Gastrocnemius medialis (tissue), 4 donors: ENCODE results near the gene PACSIN2.

Source experiments
- POLR2A ChIP-seq, 2 donors: fragments of 450-650 bp; IDR thresholded peaks; one replicate each; pipeline ENCODE4 v1.6.1; 2017; ENCODE audit warnings: antibody characterized with exemption in 2 of 2, mild to moderate bottlenecking in 2 of 2, moderate library complexity in 2 of 2
- TF ChIP-seq, protein P1 (sequence below), 5 experiments: fragments of 450-650 bp in 3 of 5; fragments of 200-600 bp in 2 of 5; sonication (generic) in 2 of 5; IDR thresholded peaks in 4 of 5; conservative IDR thresholded peaks in 1 of 5; 1 replicate in 4 of 5; 2 replicates in 1 of 5; pipeline ENCODE4 v1.5.1; 2016 to 2019; ENCODE audit warnings: antibody characterized with exemption in 5 of 5, mild to moderate bottlenecking in 3 of 5, moderate library complexity in 3 of 5

DNA sequence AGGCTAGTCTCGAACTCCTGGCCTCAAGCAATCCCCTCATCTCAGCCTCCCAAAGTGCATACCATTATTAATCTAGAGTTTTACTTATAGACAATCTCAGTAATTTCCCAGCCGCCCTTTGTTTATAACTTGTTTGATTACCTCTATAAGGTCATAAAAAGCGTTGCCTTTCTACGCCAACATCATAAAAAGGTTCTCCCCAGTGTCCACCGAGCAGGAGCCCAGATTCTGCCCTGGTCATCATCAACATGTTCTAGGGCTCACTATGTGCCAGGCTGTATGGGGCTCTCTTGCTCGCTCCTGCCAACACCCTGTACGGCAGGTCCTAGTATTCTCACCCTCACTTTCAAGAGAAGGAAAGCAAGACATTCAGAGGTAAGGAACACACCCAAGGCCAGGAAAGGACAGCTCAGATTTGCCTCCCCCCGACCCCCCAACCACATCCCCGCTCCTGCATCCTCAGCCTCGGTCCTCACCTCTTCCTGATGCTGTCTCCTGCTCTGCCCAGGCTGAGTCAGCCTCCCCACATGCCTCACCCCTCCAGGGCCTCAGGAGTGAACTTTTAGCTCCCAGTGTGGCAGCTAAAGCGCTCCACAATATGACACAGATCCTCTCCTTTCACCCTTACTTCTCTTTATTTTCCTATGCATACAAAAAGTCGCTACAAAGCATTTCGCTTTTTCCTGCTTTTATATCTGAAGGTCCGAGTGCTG lies 172.1 kb downstream of the PACSIN2 start:
- TF ChIP-seq, protein P1, sequence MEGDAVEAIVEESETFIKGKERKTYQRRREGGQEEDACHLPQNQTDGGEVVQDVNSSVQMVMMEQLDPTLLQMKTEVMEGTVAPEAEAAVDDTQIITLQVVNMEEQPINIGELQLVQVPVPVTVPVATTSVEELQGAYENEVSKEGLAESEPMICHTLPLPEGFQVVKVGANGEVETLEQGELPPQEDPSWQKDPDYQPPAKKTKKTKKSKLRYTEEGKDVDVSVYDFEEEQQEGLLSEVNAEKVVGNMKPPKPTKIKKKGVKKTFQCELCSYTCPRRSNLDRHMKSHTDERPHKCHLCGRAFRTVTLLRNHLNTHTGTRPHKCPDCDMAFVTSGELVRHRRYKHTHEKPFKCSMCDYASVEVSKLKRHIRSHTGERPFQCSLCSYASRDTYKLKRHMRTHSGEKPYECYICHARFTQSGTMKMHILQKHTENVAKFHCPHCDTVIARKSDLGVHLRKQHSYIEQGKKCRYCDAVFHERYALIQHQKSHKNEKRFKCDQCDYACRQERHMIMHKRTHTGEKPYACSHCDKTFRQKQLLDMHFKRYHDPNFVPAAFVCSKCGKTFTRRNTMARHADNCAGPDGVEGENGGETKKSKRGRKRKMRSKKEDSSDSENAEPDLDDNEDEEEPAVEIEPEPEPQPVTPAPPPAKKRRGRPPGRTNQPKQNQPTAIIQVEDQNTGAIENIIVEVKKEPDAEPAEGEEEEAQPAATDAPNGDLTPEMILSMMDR (IDR thresholded peaks at IDR 0.05 in 4 of 5, conservative IDR thresholded peaks at IDR 0.05 in 1 of 5), result no peak
- no peak for TF ChIP-seq POLR2A (IDR thresholded peaks at IDR 0.05)
